Adrenal gland (tissue), 12 donors: ENCODE measurements around the gene MYO18B. TPM values are rescaled to one million over a fixed set of nuclear protein-coding genes. Genes with fewer than 3 reads are reported as not detected.

Experiments used
- DNase-seq, 7 donors: peaks; one replicate each; pipeline ENCODE4 v3.0.0-alpha.2; 2019 to 2020
- H3K27ac ChIP-seq, 5 donors: fragments of 200-600 bp; sonication (generic) in 4 of 5; 1 replicate in 3 of 5; 2 replicates in 2 of 5; pipeline versions ENCODE4 v1.5.1 to v1.8.0; 2016 to 2020; ENCODE audit warnings: mild to moderate bottlenecking in 1 of 5
- H3K27me3 ChIP-seq: fragments of 200-600 bp; 2 replicates; pipeline ENCODE4 v1.8.0; 2021
- H3K36me3 ChIP-seq, 2 donors: fragments of 200-600 bp; replicated peaks in 1 of 2; 1 replicate in 1 of 2; 2 replicates in 1 of 2; pipeline versions ENCODE4 v1.5.1 to v1.8.0; 2018 to 2022
- H3K4me1 ChIP-seq, 2 donors: fragments of 200-600 bp; replicated peaks in 1 of 2; 1 replicate in 1 of 2; 2 replicates in 1 of 2; pipeline versions ENCODE4 v1.5.1 to v1.8.0; 2018 to 2021
- H3K4me3 ChIP-seq, 4 donors: fragments of 200-600 bp; sonication (generic) in 3 of 4; one replicate each; pipeline ENCODE4 v1.5.1; 2016 to 2018
- H3K9me3 ChIP-seq, 3 donors: fragments of 200-600 bp; sonication (generic) in 1 of 3; replicated peaks in 1 of 3; 1 replicate in 2 of 3; 2 replicates in 1 of 3; pipeline versions ENCODE4 v1.5.1 to v1.8.0; 2016 to 2021
- CTCF ChIP-seq, 6 experiments: fragments of 450-650 bp in 4 of 6; fragments of 200-600 bp in 2 of 6; sonication (generic) in 1 of 6; IDR thresholded peaks; 1 replicate in 5 of 6; 2 replicates in 1 of 6; pipeline versions ENCODE4 v1.5.1 to v1.8.0; 2016 to 2021; ENCODE audit warnings: antibody characterized with exemption in 6 of 6, mild to moderate bottlenecking in 2 of 6, moderate library complexity in 1 of 6
- POLR2A ChIP-seq, 2 donors: fragments of 450-650 bp; IDR thresholded peaks; one replicate each; pipeline ENCODE4 v1.6.1; 2017; ENCODE audit warnings: antibody characterized with exemption in 2 of 2, mild to moderate bottlenecking in 2 of 2, moderate library complexity in 1 of 2
- WGBS, 4 donors: extraction: QIAGEN DNeasy Blood & Tissue Kit in 2 of 4; methylation state at CpG; one replicate each; pipeline versions ENCODE4 v1.1.5 to v1.1.7; 2013 to 2017; 5-methylcytosine and 5-hydroxymethylcytosine counted together
- intact Hi-C, 2 donors: fragments of 100-400 bp; cut with DNase I; formaldehyde crosslinking; loops; one replicate each; pipeline versions ENCODE4 v1.14.1 to v1.15.0; 2022 to 2023
- polyA plus RNA-seq, 3 donors: library from polyadenylated mRNA; stranded (reverse); fragments of 200-250 nt in 2 of 3; fragments of 350-450 nt in 1 of 3; fragmentation: Illumina TruSeq in 1 of 3; extraction: RNeasy Lipid Tissue Mini Kit (QIAGEN cat#74804) in 1 of 3; gene quantifications; one replicate each; pipeline ENCODE4 v1.2.3, GENCODE V29; 2013 to 2014
- total RNA-seq, 9 donors: library from RNA; depleted of rRNA in 4 of 9; stranded (reverse); fragments of >200 nt in 4 of 9; fragments of 120-200 nt in 1 of 9; fragmentation: NEBNext Ultra II Directional in 1 of 9; extraction: Animal tissue kit (Norgen Biotek cat#: 25700) in 1 of 9; gene quantifications; one replicate each; pipeline versions ENCODE4 v1.1.0 to v1.2.4, GENCODE V29; 2013 to 2023
- donor health status: healthy with polysubstance abuse.
- donor health status: Bipolar disorder and iron deficiency.
- donor health status: DM: yes; HTN: yes; CAD: no.
- donor health status: DM: no; HTN: no; CAD: no.
- donor health status: DM: no; HTN: no; CAD: no.
- donor health status: DM: yes; HTN: yes; CAD: no.

The MYO18B gene
- total and polyA plus RNA-seq, 12 donors = 0.08 to 1.1 (median 0.18) TPM

- no peaks in the 10 kb centered on the region for H3K27me3 ChIP-seq
- no peak overlapping the region for H3K27ac ChIP-seq
- no peaks in the 10 kb centered on the region for H3K9me3 ChIP-seq
- no peak for TF ChIP-seq CTCF (IDR thresholded peaks at IDR 0.05)
- no peak for TF ChIP-seq POLR2A (IDR thresholded peaks at IDR 0.05)
- no peaks in the 10 kb centered on the region for H3K36me3 ChIP-seq
- intact Hi-C loops = no loop called here
- no peak for DNase-seq
- H3K4me3 ChIP-seq = no peak overlapping the region
- no peaks in the 10 kb centered on the region for H3K4me1 ChIP-seq
- 37 to 54% (median 52%) methylated on average over 6 to 8 of the region's 8 CpGs for WGBS, 4 donors
Measured at GRCh38 chr22:25881210-25881755, 139.3 kb downstream of the MYO18B start.

GRCh38 chr22:25882360-25882759 is 140.4 kb downstream of the MYO18B start:
- H3K27me3 ChIP-seq = no peaks in the 10 kb centered on the region
- no peak overlapping the region for H3K27ac ChIP-seq
- DNase-seq = no peak
- no peaks in the 10 kb centered on the region for H3K36me3 ChIP-seq
- intact Hi-C loops = no loop called here
- no peaks in the 10 kb centered on the region for H3K9me3 ChIP-seq
- TF ChIP-seq POLR2A (IDR thresholded peaks at IDR 0.05) (no peak), CTCF (IDR thresholded peaks at IDR 0.05) (no peak)
- H3K4me3 ChIP-seq = no peak overlapping the region
- 58 to 65% (median 59%) methylated on average over 2 of the region's 2 CpGs for WGBS, 4 donors
- no peaks in the 10 kb centered on the region for H3K4me1 ChIP-seq

GRCh38 chr22:25883482-25884033 is 141.6 kb downstream of the MYO18B start:
- TF ChIP-seq POLR2A (IDR thresholded peaks at IDR 0.05) (no peak), CTCF (IDR thresholded peaks at IDR 0.05) (no peak)
- H3K4me3 ChIP-seq = no peak overlapping the region
- no peaks in the 10 kb centered on the region for H3K27me3 ChIP-seq
- no peaks in the 10 kb centered on the region for H3K9me3 ChIP-seq
- WGBS, 4 donors = 18 to 25% (median 22%) methylated on average over 4 to 5 of the region's 5 CpGs
- DNase-seq = no peak
- no peaks in the 10 kb centered on the region for H3K36me3 ChIP-seq
- no peaks in the 10 kb centered on the region for H3K4me1 ChIP-seq
- no peak overlapping the region for H3K27ac ChIP-seq
- intact Hi-C loops = no loop called here

GRCh38 chr22:25884121-25884520 is 142.1 kb downstream of the MYO18B start:
- H3K4me3 ChIP-seq = no peak overlapping the region
- H3K9me3 ChIP-seq = no peaks in the 10 kb centered on the region
- intact Hi-C loops = no loop called here
- H3K27ac ChIP-seq = no peak overlapping the region
- H3K36me3 ChIP-seq = no peaks in the 10 kb centered on the region
- no peaks in the 10 kb centered on the region for H3K4me1 ChIP-seq
- no peaks in the 10 kb centered on the region for H3K27me3 ChIP-seq
- no peak for DNase-seq
- WGBS, 4 donors = 77 to 84% (median 79%) methylated on average over 4 of the region's 4 CpGs
- TF ChIP-seq POLR2A (IDR thresholded peaks at IDR 0.05) (no peak), CTCF (IDR thresholded peaks at IDR 0.05) (no peak)
